DOHH2 (cell line): ENCODE results near the gene CABLES1.

Source experiments
- H3F3A ChIP-seq: fragments of 200-600 bp; sonication (generic), shearing (Covaris generic); 2 replicates; pipeline ENCODE4 v1.6.0; 2016; ENCODE audit warnings: antibody characterized with exemption, mild to moderate bottlenecking; ENCODE audit not compliant: control insufficient read depth, insufficient read depth
- H3K27ac ChIP-seq: fragments of 200-600 bp; sonication (generic); 2 replicates; pipeline ENCODE4 v1.5.1; 2014; ENCODE audit warnings: low read depth, mild to moderate bottlenecking, low read length, moderate library complexity
- H3K27me3 ChIP-seq: fragments of 200-600 bp; sonication (generic); 2 replicates; pipeline ENCODE4 v1.6.1; 2014; ENCODE audit warnings: mild to moderate bottlenecking, low read length, mixed read lengths; ENCODE audit not compliant: control insufficient read depth
- H3K36me3 ChIP-seq: fragments of 200-600 bp; sonication (generic); 2 replicates; pipeline ENCODE4 v1.6.1; 2014; ENCODE audit warnings: mild to moderate bottlenecking, low read length, moderate library complexity, mixed read lengths; ENCODE audit not compliant: control insufficient read depth
- H3K4me1 ChIP-seq: fragments of 200-600 bp; sonication (generic); 2 replicates; pipeline ENCODE4 v1.6.1; 2014; ENCODE audit warnings: mild to moderate bottlenecking, low read length, mixed read lengths; ENCODE audit not compliant: control insufficient read depth
- H3K4me2 ChIP-seq: fragments of 200-600 bp; sonication (generic); 2 replicates; pipeline ENCODE4 v1.6.0; 2014; ENCODE audit warnings: mild to moderate bottlenecking, low read length, moderate library complexity
- H3K4me3 ChIP-seq: fragments of 200-600 bp; sonication (generic); 2 replicates; pipeline ENCODE4 v1.5.1; 2014; ENCODE audit warnings: mild to moderate bottlenecking, low read length, mixed read lengths
- H3K79me2 ChIP-seq: fragments of 200-600 bp; sonication (generic); 2 replicates; pipeline ENCODE4 v1.6.1; 2014; ENCODE audit warnings: mild to moderate bottlenecking, low read length, mixed read lengths; ENCODE audit not compliant: control insufficient read depth
- H3K9me2 ChIP-seq: fragments of 200-600 bp; sonication (generic); replicated peaks from 2 replicates; pipeline ENCODE4 v1.6.1; 2014; ENCODE audit warnings: mild to moderate bottlenecking, low read length, mixed read lengths; ENCODE audit not compliant: control insufficient read depth
- H3K9me3 ChIP-seq: fragments of 200-600 bp; sonication (generic); 2 replicates; pipeline ENCODE4 v1.6.1; 2014; ENCODE audit warnings: antibody characterized with exemption, low read length, mixed read lengths; ENCODE audit not compliant: control insufficient read depth, insufficient read depth
- H4K20me1 ChIP-seq: fragments of 200-600 bp; sonication (generic); 2 replicates; pipeline ENCODE4 v1.6.0; 2014; ENCODE audit warnings: low read depth, mild to moderate bottlenecking, antibody characterized with exemption, low read length, moderate library complexity; ENCODE audit not compliant: control insufficient read depth, insufficient read depth
- EZH2phosphoT487 ChIP-seq: fragments of 200-600 bp; sonication (generic); IDR thresholded peaks from 2 replicates; pipeline ENCODE4 v1.6.1; 2017; ENCODE audit warnings: borderline replicate concordance, mild to moderate bottlenecking, antibody characterized with exemption, low read length, moderate library complexity, mixed read lengths
- TF ChIP-seq, protein P1 (sequence below): fragments of 200-600 bp; sonication (generic); IDR thresholded peaks from one replicate; pipeline ENCODE4 v1.5.1; 2014; ENCODE audit warnings: antibody characterized with exemption, mild to moderate bottlenecking, low read depth, low read length; ENCODE audit not compliant: poor library complexity, severe bottlenecking

The CABLES1 gene

GRCh38 chr18:23129355-23130002 lies 5.8 kb upstream of the CABLES1 start:
- peaks cover 6% of the 10 kb centered on the region; the same call in 1 of the 2 replicates for H3K27me3 ChIP-seq
- H3K79me2 ChIP-seq = no peaks in the 10 kb centered on the region
- no peaks in the 10 kb centered on the region for H3K36me3 ChIP-seq
- peaks cover 8% of the 10 kb centered on the region for H3F3A ChIP-seq
- no peak overlapping the region for H3K4me3 ChIP-seq
- no peak overlapping the region for H3K27ac ChIP-seq
- H3K9me2 ChIP-seq = no peaks in the 10 kb centered on the region
- H4K20me1 ChIP-seq = no peaks in the 10 kb centered on the region
- no peak overlapping the region for H3K4me2 ChIP-seq
- no peaks in the 10 kb centered on the region for H3K9me3 ChIP-seq
- H3K4me1 ChIP-seq = peaks cover 25% of the 10 kb centered on the region
- TF ChIP-seq EZH2phosphoT487 = no peak

- TF ChIP-seq, protein P1, sequence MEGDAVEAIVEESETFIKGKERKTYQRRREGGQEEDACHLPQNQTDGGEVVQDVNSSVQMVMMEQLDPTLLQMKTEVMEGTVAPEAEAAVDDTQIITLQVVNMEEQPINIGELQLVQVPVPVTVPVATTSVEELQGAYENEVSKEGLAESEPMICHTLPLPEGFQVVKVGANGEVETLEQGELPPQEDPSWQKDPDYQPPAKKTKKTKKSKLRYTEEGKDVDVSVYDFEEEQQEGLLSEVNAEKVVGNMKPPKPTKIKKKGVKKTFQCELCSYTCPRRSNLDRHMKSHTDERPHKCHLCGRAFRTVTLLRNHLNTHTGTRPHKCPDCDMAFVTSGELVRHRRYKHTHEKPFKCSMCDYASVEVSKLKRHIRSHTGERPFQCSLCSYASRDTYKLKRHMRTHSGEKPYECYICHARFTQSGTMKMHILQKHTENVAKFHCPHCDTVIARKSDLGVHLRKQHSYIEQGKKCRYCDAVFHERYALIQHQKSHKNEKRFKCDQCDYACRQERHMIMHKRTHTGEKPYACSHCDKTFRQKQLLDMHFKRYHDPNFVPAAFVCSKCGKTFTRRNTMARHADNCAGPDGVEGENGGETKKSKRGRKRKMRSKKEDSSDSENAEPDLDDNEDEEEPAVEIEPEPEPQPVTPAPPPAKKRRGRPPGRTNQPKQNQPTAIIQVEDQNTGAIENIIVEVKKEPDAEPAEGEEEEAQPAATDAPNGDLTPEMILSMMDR = peak; percentile 87
- TF ChIP-seq EZH2phosphoT487 = no peak
- H3K27me3 ChIP-seq = peaks cover 22% of the 10 kb centered on the region
- H3K4me2 ChIP-seq = peak overlapping the region; percentile 41
- H4K20me1 ChIP-seq = no peaks in the 10 kb centered on the region
- no peaks in the 10 kb centered on the region for H3K36me3 ChIP-seq
- no peaks in the 10 kb centered on the region for H3K9me2 ChIP-seq
- no peaks in the 10 kb centered on the region for H3K79me2 ChIP-seq
- no peak overlapping the region for H3K27ac ChIP-seq
- H3F3A ChIP-seq = peaks cover 8% of the 10 kb centered on the region
- H3K4me3 ChIP-seq = no peak overlapping the region
- H3K4me1 ChIP-seq = peaks cover 40% of the 10 kb centered on the region
- H3K9me3 ChIP-seq = no peaks in the 10 kb centered on the region
Measured at GRCh38 chr18:23131693-23132319, 3.5 kb upstream of the CABLES1 start.

DNA sequence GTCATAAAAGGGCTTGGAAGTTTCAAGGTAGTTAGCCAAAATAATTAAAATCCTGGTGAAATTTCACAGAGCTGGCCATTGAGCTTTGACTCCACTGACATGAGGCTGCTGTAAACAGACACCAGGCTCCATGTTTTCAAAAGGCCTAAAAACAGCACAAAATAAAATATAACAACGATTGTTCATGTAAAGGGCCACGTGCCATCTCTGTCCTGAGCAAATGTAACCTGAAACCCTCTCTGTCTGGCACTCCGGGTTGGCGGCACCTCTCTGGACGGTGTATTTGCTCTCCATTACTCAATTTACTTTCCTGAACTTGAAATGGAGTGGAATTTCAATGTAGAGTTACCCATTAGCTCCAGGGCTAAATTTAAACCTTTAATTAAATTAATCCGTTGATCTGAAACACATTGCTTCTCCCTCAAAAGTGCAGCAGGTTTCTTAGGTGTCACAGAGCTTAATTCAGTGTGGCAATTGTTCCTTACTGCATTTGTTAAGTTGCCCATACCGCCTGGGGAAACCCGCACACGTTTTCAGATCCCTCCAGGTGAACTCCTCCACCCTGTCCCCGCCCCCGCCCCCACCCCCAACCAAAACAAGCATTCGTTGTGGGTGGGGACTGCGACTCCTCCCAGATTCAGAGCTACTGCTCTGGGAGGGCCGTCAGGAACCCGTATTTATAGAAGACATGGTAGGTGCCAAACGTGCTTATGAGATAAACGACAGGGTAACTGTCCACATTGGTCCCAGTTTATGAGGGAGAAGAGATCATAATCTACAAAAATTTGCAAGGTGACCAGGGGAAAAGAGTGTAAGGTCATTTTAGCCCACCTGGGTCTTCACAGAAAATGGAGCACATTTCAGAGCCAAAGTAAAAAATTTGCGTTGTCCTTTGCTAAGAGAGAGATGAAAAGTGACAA lies 1.2 kb upstream of the CABLES1 start:
- H3K4me2 ChIP-seq = peak overlapping the region; percentile 61
- no peaks in the 10 kb centered on the region for H3K9me3 ChIP-seq
- no peak for TF ChIP-seq EZH2phosphoT487
- TF ChIP-seq, protein P1 = no peak
- peak overlapping the region; percentile 34 for H3K27ac ChIP-seq
- no peaks in the 10 kb centered on the region for H3K9me2 ChIP-seq
- H3K27me3 ChIP-seq = peaks cover 36% of the 10 kb centered on the region
- no peaks in the 10 kb centered on the region for H3K79me2 ChIP-seq
- H3F3A ChIP-seq = peaks cover 8% of the 10 kb centered on the region
- H4K20me1 ChIP-seq = no peaks in the 10 kb centered on the region
- H3K4me1 ChIP-seq = peaks cover 40% of the 10 kb centered on the region
- H3K4me3 ChIP-seq = peak overlapping the region; percentile 75
- no peaks in the 10 kb centered on the region for H3K36me3 ChIP-seq
